ENCODE data around the gene PPP3CA. TPM values are rescaled to one million over a fixed set of nuclear protein-coding genes. Genes with fewer than 3 reads are reported as not detected.

PPP3CA gene
- total RNA-seq, 3 donors from 2014 or later, result 32.4 to 59.6 (median 47.8) TPM

- intact Hi-C loops (cut with DNase I; ENCODE audit: low total_unique reads), result no loop called here
Measured at GRCh38 chr4:101232074-101232776, 115.1 kb downstream of the PPP3CA start.

GRCh38 chr4:101230801-101231426 is 116.4 kb downstream of the PPP3CA start:
- no peak for DNase-seq (ENCODE audit: low spot score in 2 of 2)
- intact Hi-C loops (cut with DNase I; ENCODE audit: low total_unique reads), result no loop called here
- H3K9me3 ChIP-seq, result no peaks in the 10 kb centered on the region
- no peaks in the 10 kb centered on the region for H3K36me3 ChIP-seq
- H3K27ac ChIP-seq, result no peak overlapping the region
- H3K4me3 ChIP-seq, result no peak overlapping the region
- H3K27me3 ChIP-seq, result no peaks in the 10 kb centered on the region
- H3K4me1 ChIP-seq, result no peaks in the 10 kb centered on the region
- TF ChIP-seq CTCF (IDR thresholded peaks at IDR 0.05) (no peak), POLR2AphosphoS5 (IDR thresholded peaks at IDR 0.05) (no peak), POLR2A (IDR thresholded peaks at IDR 0.05) (no peak)

More at GRCh38 chr4:101232074-101232776, 115.1 kb downstream of the PPP3CA start:
- Histone ChIP-seq H3K4me3 (no peak overlapping the region), H3K27ac (no peak overlapping the region), H3K9me3 (no peaks in the 10 kb centered on the region), H3K36me3 (no peaks in the 10 kb centered on the region), H3K4me1 (no peaks in the 10 kb centered on the region), H3K27me3 (no peaks in the 10 kb centered on the region)
- TF ChIP-seq POLR2AphosphoS5 (IDR thresholded peaks at IDR 0.05) (no peak), POLR2A (IDR thresholded peaks at IDR 0.05) (no peak), CTCF (IDR thresholded peaks at IDR 0.05) (no peak)
- no peak for DNase-seq (ENCODE audit: low spot score in 2 of 2)

GRCh38 chr4:101229116-101229515 is 118.2 kb downstream of the PPP3CA start:
- Histone ChIP-seq H3K4me1 (no peaks in the 10 kb centered on the region), H3K27ac (no peak overlapping the region), H3K9me3 (no peaks in the 10 kb centered on the region), H3K36me3 (no peaks in the 10 kb centered on the region), H3K4me3 (no peak overlapping the region), H3K27me3 (no peaks in the 10 kb centered on the region)
- intact Hi-C loops (cut with DNase I; ENCODE audit: low total_unique reads), result no loop called here
- no peak for TF ChIP-seq POLR2A (IDR thresholded peaks at IDR 0.05)
- no peak for TF ChIP-seq CTCF (IDR thresholded peaks at IDR 0.05)
- TF ChIP-seq POLR2AphosphoS5 (IDR thresholded peaks at IDR 0.05), result no peak
- DNase-seq (ENCODE audit: low spot score in 2 of 2), result no peak

GRCh38 chr4:101227715-101228114 is 119.6 kb downstream of the PPP3CA start:
- intact Hi-C loops (cut with DNase I; ENCODE audit: low total_unique reads), result no loop called here
- TF ChIP-seq POLR2AphosphoS5 (IDR thresholded peaks at IDR 0.05), result no peak
- no peak for TF ChIP-seq CTCF (IDR thresholded peaks at IDR 0.05)
- TF ChIP-seq POLR2A (IDR thresholded peaks at IDR 0.05), result no peak
- Histone ChIP-seq H3K27me3 (no peaks in the 10 kb centered on the region), H3K4me3 (no peak overlapping the region), H3K9me3 (no peaks in the 10 kb centered on the region), H3K27ac (no peak overlapping the region), H3K36me3 (no peaks in the 10 kb centered on the region), H3K4me1 (no peaks in the 10 kb centered on the region)
- no peak for DNase-seq (ENCODE audit: low spot score in 2 of 2)

Data from breast epithelium (tissue), 4 donors.